Muscle of back (tissue), 11 donors: Measurements from ENCODE around the gene MX1. TPM values are rescaled to one million over a fixed set of nuclear protein-coding genes. Genes with fewer than 3 reads are reported as not detected.
A peak's percentile ranks its signal among the peaks of the same experiment; 100 is the strongest.

Experiments
- DNase-seq, 3 donors: peaks; one replicate each; pipeline versions ENCODE4 v3.0.0 to v3.0.0-alpha.2; 2013
- polyA plus RNA-seq, 10 donors: library from polyadenylated mRNA; unstranded; fragments of 120-200 nt; gene quantifications; one replicate each; pipeline ENCODE4 v1.2.1, GENCODE V29; 2013; ENCODE audit not compliant: insufficient read length in 10 of 10

The MX1 gene
- polyA plus RNA-seq, 10 donors = 1.9 to 6.1 (median 4.0) TPM

DNA sequence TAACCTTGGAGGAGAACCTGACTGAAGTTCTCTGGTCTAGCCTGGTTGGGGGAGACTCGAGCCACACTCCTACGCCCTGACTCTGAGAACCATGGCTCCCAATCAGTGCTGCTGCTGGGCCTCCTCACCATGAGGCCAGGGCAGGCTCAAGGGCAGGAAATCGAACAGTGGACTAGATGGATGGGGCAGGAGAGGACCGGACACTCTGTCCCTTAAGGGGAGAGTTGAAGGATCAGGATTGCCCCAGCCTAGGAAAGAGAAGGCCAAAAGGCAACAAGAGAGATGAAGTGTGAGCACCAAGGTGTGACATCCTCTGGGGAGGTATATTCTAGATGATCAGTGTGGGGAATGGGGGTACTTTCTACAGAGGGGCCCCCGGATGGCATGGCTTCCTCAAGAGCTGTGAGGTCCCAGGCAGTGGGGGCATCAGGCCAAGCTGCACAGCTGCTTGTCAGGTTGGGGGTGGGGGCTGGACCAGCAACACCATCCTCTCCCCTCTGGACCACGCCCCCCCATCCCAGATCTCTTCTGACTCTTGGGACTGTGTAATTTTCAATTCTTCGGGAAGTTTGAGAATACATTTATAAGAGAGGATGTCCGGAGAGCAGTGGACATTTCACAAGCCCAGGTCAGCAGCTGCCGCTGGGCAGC lies 34.0 kb downstream of the MX1 start:
- no peak for DNase-seq

DNA sequence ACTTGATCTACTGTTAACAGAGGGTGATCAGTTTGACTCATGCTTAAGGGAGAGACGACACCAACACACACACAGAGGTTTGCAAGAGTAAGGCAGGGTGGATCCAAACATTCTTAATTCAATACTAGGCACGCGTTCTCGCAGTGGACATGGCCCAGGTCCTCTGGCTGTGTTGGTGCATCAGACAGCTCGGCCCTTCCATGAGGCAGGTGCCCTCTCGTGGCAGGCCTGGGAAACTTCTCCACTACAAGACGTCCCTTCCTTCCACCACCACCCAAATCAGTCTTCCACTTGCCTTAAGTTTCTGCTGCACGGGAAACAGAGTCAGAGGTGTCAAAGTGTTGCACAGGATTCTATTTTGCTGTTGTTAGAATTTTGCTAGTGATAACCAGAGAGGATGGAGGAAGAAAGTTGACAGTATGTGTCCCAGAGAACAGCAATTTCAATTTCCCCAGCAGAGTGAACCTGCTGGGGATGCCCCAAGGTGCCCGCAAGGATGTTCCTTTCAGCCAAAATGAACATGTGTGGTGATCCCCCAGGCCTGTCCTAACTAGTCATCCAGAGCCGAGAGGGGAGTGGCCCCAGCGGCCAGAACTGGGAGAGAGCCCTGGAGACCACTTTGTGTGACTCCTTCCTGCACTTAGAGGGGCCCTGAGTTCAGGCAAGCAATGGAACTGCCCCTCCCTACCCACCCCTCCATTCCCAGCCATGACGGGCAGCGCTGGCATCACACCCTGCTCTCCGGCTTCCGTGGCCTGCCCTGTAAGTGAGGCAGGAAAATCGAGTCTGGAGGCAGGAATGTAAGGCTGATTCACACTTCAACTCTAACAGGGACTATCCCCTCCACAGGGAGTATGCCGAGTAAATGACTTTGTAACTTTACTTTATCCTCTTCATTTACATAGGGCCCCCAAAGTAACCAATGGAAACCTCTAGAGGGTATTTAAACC lies 34.8 kb downstream of the MX1 start:
- DNase-seq = peak; percentile 51 to 83 (median 67)

- DNase-seq = no peak
Measured at GRCh38 chr21:41465176-41465781, 39.2 kb downstream of the MX1 start.

GRCh38 chr21:41466024-41466820 lies 40.2 kb downstream of the MX1 start:
- DNase-seq = no peak

DNA sequence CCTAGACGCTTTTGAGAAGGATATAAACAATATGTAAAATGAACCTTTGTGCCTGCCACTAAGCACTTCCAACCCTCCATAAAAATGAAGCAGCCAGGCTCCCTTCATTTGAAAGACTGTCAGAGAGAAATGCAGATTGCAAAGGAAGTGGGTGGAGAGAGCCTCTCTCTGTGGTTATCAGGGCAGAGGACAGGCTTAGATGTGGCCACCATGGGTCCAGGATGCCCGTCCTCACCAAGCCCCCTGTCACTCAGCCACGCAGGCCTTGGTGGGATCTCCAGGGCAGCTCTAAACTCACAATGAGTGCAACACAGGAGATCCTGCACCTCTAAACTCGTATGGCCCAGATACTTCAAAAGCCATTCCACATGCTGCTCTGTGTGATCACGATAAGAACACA lies 44.0 kb downstream of the MX1 start:
- no peak for DNase-seq

DNA sequence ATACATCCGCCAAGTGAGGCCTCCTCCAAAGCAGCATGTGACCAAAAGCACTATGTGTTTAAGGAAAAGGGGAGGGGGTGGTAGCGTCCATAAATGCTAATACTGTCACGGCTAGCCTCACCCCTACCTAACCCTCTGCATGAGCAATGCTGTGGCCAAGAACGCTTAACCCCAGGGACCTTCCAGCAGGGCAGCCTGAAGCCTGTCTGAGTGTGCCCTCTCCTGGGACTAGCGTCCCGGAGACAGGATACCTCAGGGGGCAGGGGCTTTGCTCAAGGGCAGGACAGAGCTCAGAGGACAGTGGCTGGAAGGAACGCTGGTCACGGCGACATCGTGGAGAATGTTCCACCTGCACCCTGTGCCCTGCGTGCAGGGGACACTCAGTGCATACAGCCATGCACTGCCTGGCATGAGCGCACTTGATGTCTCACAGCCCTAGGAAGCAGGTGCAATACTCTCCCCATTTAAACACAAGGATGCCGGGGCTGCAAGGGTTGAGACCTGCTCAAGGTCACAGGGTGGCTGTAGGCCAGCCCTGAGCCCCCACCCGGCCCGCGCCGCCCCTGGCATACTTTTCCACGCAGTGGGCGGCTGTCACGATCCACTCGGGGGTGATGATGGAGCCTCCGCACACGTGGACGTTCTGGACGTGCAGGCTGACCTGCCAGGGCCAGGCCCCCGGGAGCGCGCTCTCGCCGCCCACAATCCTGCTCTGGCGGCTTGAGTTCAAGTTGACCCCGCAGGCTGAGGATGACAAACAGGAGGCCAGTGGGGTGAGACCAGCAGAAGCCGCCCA lies 46.9 kb downstream of the MX1 start:
- no peak for DNase-seq

- DNase-seq = no peak
Measured at GRCh38 chr21:41475714-41476420, 49.8 kb downstream of the MX1 start.

DNA sequence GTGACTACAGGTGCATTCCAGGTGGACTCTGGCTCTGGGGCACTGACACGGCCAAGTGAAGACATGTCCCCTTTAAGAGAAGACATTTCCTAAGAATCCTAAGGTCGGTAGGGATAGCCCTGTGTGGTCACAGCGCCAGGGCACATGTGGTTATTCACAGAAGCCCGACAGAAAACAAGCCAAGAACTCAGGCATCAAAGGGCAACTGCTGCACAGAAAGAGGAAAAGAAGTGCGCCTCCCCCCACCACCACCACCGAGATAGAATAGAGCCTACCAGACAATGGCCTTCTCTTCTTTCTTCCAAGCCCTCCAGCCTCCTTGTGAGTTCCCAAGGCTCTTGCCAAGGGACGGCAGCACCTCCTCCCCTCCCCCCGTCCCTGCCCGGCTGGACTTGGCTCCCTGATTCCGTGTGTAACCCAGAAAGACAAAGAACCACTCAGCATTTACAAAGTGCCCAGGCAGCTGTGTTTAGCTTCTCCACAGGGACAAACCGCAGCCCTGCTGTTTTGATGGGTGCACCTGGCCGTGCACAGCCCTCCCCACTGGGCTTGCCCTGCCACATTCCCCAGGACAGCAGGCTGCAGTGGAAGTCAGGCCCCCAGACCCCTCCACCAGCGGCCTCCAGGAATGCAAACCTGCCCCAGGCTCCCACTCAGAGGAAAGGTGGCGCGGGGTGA lies 51.7 kb downstream of the MX1 start:
- no peak for DNase-seq

DNA sequence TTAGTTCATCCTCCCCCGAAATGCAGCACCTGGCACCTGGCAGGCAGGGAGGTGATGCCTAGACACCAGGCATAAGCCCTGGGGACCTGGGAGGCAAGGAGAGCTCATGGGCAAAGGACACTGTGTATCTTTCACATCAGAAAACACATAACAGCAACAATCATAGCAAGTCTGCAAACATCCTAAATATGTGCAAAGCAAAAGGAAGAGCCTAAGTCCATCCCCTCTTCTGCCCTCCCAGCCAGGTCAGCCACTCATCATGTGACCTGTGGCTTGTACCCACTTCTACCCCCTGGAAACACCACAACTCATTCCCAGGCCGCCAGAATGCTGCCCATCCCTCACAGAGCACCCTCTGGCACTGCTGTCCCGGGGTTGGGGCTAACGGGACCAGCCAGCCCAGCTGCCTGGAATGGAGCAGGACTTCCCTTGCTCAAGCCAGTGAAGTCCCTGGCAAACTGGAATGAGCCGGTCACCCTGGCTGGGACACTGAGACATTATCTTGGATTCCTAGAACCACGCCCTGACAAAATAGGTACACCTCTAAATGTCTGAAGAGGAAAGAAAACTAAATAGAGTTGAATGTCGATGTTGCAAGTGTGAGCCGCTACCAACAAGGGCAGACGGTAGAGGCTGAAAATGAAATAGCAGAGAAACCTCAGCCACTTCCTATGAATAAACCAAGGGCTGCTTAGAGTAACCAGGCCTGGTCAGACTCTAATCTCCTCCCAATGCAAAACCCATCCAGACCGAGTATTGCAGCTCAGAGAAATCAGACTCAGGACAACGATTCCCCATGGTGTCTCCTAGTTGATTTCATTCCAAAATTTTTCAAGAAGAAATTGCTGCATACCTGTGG lies 52.5 kb downstream of the MX1 start:
- DNase-seq = no peak

DNA sequence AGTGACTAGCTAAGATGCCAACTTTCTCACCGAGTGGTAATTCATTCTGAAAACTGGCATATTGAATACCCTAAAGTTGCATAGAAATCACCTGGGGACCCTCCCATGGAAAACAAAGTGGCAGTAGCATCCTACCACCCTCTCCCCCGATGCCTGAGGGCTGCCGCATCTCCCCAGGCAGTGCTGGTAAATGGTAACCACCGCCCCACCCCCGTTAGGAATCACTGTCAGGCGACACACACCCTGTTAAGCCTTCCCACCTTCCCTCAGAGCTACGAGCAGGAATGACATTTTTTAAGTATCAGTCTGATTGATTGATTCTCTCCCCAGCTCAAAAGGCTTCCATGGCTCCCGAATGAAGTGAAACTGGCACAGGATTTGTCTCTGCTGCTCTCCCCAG lies 53.6 kb downstream of the MX1 start:
- DNase-seq = no peak

DNA sequence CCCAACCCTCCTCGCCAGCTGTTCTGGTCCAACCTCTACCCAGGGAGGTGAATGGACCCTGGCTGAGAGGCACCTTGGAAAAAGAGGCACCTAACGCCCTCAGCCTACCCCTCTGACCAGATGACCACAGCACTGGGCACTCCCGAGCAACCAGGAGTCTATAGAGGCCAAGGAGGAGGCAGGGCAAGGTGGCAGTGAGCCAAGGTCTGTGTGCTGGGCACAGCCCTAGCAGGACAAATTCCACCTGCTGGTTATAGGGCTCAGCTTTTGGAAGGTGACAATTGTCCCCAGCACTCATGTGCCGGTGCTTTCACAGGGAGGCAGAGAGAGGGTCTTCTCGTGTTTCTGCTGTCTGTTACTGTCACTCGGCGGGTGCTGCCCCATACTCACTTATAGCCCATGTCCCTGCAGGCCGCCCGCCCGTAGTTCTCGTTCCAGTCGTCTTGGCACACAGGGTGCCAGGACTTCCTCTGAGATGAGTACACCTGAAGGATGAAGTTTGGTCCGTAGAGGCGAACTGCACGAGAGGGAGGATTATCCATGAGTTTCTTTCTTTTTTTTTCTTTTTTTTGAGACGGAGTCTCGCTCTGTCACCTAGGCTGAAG lies 54.1 kb downstream of the MX1 start:
- no peak for DNase-seq

DNA sequence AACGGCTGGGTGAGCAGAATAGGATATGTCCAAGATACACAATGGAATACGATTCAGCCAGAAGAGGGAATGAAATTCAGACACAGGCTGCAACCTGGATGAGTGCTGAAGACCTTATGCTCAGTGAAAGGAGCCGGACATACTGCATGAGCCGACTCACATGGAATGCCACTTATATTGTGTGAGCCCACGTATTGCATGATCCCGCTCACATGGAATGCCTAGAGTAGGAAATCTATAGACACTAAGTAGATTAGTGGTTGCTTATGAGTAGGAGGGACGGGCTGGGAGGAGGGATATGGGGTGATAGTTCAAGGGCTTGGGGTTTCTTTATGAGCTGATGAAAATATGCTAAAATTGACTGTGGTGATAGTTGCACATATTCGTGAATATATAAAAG lies 55.2 kb downstream of the MX1 start:
- DNase-seq = peak in 1 of 3 donors; percentile 61

- peak in 1 of 3 donors; percentile 53 for DNase-seq
Measured at GRCh38 chr21:41482301-41482700, 56.3 kb downstream of the MX1 start.

DNA sequence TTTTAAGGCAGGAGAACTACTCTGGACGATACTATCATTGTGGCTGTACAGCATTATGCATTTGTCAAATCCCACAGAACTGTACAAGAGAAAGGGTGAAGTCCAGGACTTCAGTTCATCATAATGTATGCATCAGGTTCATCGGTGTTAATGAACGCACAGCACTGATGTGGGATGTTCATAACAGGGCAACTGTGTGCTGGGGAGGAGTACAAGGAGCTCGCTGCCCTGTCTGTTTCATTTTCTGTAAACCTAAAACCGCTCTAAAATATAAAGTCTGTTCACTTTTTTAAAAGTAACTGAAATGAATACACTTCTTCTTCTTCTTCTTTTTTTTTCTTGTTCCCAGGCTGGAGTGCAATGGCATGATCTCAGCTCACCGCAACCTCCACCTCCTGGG lies 56.9 kb downstream of the MX1 start:
- no peak for DNase-seq

DNA sequence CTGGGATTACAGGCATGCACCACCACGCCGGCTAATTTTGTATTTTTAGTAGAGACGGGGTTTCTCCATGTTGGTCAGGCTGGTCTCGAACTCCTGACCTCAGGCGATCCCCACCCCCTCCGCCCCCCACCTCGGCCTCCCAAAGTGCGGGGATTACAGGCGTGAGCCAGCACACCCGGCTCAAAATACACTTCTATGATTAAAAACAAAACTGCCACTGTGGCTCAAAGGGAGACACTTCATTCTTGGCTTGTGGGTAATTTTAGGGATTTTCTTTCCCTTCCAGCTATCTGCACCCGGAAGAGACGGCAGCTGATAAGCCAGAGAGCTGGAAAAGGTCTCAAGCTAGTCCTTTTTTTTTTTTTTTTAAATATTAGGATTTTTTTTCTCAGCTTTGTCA lies 57.4 kb downstream of the MX1 start:
- no peak for DNase-seq

DNA sequence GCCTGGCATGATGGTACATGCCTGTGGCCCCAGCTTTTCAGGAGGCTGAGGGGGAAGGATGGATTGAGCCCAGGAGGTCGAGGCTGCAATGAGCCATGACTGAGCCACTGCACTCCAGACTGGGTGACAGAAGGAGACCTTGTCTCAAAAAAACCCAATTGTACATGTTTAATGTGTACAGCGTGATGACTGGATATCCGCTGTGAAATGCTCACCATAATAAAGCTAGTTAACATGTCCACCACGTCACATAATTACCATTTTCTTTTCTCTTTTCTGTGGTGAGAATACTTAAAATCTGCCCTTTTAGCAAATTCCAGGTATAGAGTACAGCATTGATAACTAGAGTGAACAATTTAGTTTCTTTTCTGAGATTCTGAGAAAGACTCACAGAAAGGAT lies 57.9 kb downstream of the MX1 start:
- no peak for DNase-seq

GRCh38 chr21:41487082-41487481 lies 61.0 kb downstream of the MX1 start:
- DNase-seq = no peak

GRCh38 chr21:41488080-41488479 lies 62.0 kb downstream of the MX1 start:
- no peak for DNase-seq
